GM23338 (cell line): Measurements from ENCODE around the gene INHBC. TPM values are rescaled to one million over a fixed set of nuclear protein-coding genes. Genes with fewer than 3 reads are reported as not detected.

Source experiments
- ATAC-seq: fragments of 200-7000 bp; cut with Tn5 transposase; 3 replicates; pipeline ENCODE4 v1.9.1; 2020
- DNase-seq: peaks from one replicate; pipeline ENCODE4 v3.0.0-alpha.2; 2015; ENCODE audit warnings: low spot score
- H2AFZ ChIP-seq: fragments of 200-600 bp; sonication (generic); 2 replicates; pipeline ENCODE4 v1.8.0; 2016; ENCODE audit warnings: antibody characterized with exemption, mild to moderate bottlenecking, moderate library complexity
- H3F3A ChIP-seq: fragments of 200-600 bp; sonication (generic); replicated peaks from 2 replicates; pipeline ENCODE4 v1.8.0; 2017; ENCODE audit warnings: antibody characterized with exemption, mixed run types, low read depth
- H3K27ac ChIP-seq: fragments of 200-600 bp; sonication (generic); 2 replicates; pipeline ENCODE4 v1.6.1; 2016; ENCODE audit warnings: low read depth
- H3K27me3 ChIP-seq: fragments of 200-600 bp; sonication (generic); 2 replicates; pipeline ENCODE4 v1.8.0; 2016; ENCODE audit warnings: mild to moderate bottlenecking, mixed run types, moderate library complexity; ENCODE audit not compliant: insufficient read depth
- H3K36me3 ChIP-seq: fragments of 200-600 bp; sonication (generic); 2 replicates; pipeline ENCODE4 v1.8.0; 2016; ENCODE audit warnings: mild to moderate bottlenecking; ENCODE audit not compliant: insufficient read depth
- H3K4me1 ChIP-seq: fragments of 200-600 bp; sonication (generic); 2 replicates; pipeline ENCODE4 v1.8.0; 2016; ENCODE audit warnings: mild to moderate bottlenecking, moderate library complexity; ENCODE audit not compliant: insufficient read depth
- H3K4me2 ChIP-seq: fragments of 200-600 bp; sonication (generic); 2 replicates; pipeline ENCODE4 v1.7.1; 2017; ENCODE audit warnings: mixed run types
- H3K4me3 ChIP-seq: fragments of 200-600 bp; sonication (generic); 2 replicates; pipeline ENCODE4 v1.6.1; 2016; ENCODE audit warnings: mixed run types
- H3K79me2 ChIP-seq: fragments of 200-600 bp; sonication (generic); replicated peaks from 2 replicates; pipeline ENCODE4 v1.8.0; 2017; ENCODE audit warnings: mild to moderate bottlenecking; ENCODE audit not compliant: insufficient read depth
- H3K9me2 ChIP-seq: fragments of 200-600 bp; sonication (generic); 2 replicates; pipeline ENCODE4 v1.8.0; 2017; ENCODE audit not compliant: insufficient read depth
- H4K20me1 ChIP-seq: fragments of 200-600 bp; sonication (generic); replicated peaks from 2 replicates; pipeline ENCODE4 v1.8.0; 2017; ENCODE audit warnings: mild to moderate bottlenecking; ENCODE audit not compliant: insufficient read depth
- H3K27ac Mint-ChIP-seq: 2 replicates; pipeline ENCODE4 v1.8.0; 2020; ENCODE audit warnings: inconsistent platforms, mild to moderate bottlenecking, moderate library complexity, mixed read lengths
- H3K27me3 Mint-ChIP-seq: 3 replicates; pipeline ENCODE4 v1.8.0; 2022; ENCODE audit warnings: low read depth, mild to moderate bottlenecking, moderate library complexity, mixed read lengths, inconsistent platforms; ENCODE audit not compliant: insufficient read depth, poor library complexity
- H3K36me3 Mint-ChIP-seq: 3 replicates; pipeline ENCODE4 v1.8.0; 2021; ENCODE audit warnings: low read depth, mild to moderate bottlenecking, inconsistent platforms, moderate library complexity, mixed read lengths
- H3K4me1 Mint-ChIP-seq: 3 replicates; pipeline ENCODE4 v1.8.0; 2020; ENCODE audit warnings: mild to moderate bottlenecking, inconsistent platforms, mixed read lengths
- H3K4me3 Mint-ChIP-seq: 3 replicates; pipeline ENCODE4 v1.8.0; 2021; ENCODE audit warnings: moderate library complexity, mild to moderate bottlenecking, inconsistent platforms, mixed read lengths
- H3K9me3 Mint-ChIP-seq: 3 replicates; pipeline ENCODE4 v1.8.0; 2020; ENCODE audit warnings: moderate library complexity, mild to moderate bottlenecking, inconsistent platforms, mixed read lengths
- CREB1 ChIP-seq: fragments of 250-450 bp; sonication (Bioruptor Pico); IDR thresholded peaks from 2 replicates; pipeline ENCODE4 v1.5.0; 2020; ENCODE audit warnings: low read depth, mild to moderate bottlenecking, moderate library complexity
- EZH2phosphoT487 ChIP-seq: fragments of 200-600 bp; sonication (generic); IDR thresholded peaks from one replicate; pipeline ENCODE4 v1.8.1; 2018; ENCODE audit warnings: antibody characterized with exemption; ENCODE audit not compliant: unreplicated experiment
- STAT1 ChIP-seq: IDR thresholded peaks from one replicate; pipeline ENCODE4 v1.6.1; 2016; ENCODE audit warnings: antibody characterized with exemption; ENCODE audit not compliant: unreplicated experiment
- ZNF114 ChIP-seq: fragments of 250-450 bp; sonication (Bioruptor Pico); IDR thresholded peaks from 2 replicates; pipeline ENCODE4 v1.5.0; 2020; ENCODE audit warnings: mild to moderate bottlenecking, moderate library complexity
- polyA plus RNA-seq: library from polyadenylated mRNA; unstranded; fragments of >200 nt; fragmentation: Nextera tagmentation; extraction: Ambion mirVana; gene quantifications from 2 replicates; pipeline ENCODE4 v1.2.1, GENCODE V29; 2016
- total RNA-seq: library from RNA; depleted of rRNA; stranded (reverse); fragments of >200 nt; shearing (Covaris generic); gene quantifications from 2 replicates; pipeline ENCODE4 v1.2.3, GENCODE V29; 2014
- TF ChIP-seq, protein P1 (sequence below): IDR thresholded peaks from one replicate; pipeline ENCODE4 v1.6.1; 2018; ENCODE audit warnings: antibody characterized with exemption; ENCODE audit not compliant: unreplicated experiment
- TF ChIP-seq, protein P2 (sequence below): IDR thresholded peaks from 2 replicates; pipeline ENCODE4 v1.6.1; 2016; ENCODE audit warnings: antibody characterized with exemption

INHBC gene
- total and polyA plus RNA-seq, 2 experiments from 2014 or later, result 0.53 TPM; not detected in 1

DNA sequence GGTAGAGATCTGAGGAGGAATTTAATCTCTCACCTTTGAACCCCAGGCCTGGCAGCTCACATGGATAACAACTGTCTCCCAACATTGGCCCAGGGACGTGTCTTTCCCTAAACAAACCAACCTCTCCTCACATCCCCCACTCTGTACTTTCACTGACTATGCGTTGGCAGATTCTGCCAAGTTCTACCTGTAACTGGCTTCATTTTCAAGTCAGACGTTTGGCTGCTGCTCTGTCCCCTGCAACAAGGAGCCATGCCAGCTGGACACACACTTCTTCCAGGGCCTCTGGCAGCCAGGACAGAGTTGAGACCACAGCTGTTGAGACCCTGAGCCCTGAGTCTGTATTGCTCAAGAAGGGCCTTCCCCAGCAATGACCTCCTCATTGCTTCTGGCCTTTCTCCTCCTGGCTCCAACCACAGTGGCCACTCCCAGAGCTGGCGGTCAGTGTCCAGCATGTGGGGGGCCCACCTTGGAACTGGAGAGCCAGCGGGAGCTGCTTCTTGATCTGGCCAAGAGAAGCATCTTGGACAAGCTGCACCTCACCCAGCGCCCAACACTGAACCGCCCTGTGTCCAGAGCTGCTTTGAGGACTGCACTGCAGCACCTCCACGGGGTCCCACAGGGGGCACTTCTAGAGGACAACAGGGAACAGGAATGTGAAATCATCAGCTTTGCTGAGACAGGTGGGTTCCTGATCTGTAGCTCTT is at the start of gene INHBC (continued):
- TF ChIP-seq EZH2phosphoT487, result no peak

GRCh38 chr12:57385586-57385985 is 49.0 kb upstream of the INHBC start:
- Histone ChIP-seq H3K4me3 (no peak overlapping the region), H3K36me3 (no peaks in the 10 kb centered on the region; the same call in 1 of the 2 replicates), H3K27me3 (no peaks in the 10 kb centered on the region), H3K4me2 (no peak overlapping the region), H3K4me1 (peaks cover 9% of the 10 kb centered on the region; the same call in 1 of the 2 replicates), H3K27ac (no peak overlapping the region), H4K20me1 (no peaks in the 10 kb centered on the region; the same call in 1 of the 2 replicates), H2AFZ (no peak overlapping the region), H3F3A (no peaks in the 10 kb centered on the region), H3K79me2 (no peaks in the 10 kb centered on the region), H3K9me2 (no peaks in the 10 kb centered on the region)
- peaks cover 3% of the 10 kb centered on the region for H3K27me3 Mint-ChIP-seq
- no peak overlapping the region for H3K4me3 Mint-ChIP-seq
- DNase-seq, result no peak
- TF ChIP-seq, protein P1, sequence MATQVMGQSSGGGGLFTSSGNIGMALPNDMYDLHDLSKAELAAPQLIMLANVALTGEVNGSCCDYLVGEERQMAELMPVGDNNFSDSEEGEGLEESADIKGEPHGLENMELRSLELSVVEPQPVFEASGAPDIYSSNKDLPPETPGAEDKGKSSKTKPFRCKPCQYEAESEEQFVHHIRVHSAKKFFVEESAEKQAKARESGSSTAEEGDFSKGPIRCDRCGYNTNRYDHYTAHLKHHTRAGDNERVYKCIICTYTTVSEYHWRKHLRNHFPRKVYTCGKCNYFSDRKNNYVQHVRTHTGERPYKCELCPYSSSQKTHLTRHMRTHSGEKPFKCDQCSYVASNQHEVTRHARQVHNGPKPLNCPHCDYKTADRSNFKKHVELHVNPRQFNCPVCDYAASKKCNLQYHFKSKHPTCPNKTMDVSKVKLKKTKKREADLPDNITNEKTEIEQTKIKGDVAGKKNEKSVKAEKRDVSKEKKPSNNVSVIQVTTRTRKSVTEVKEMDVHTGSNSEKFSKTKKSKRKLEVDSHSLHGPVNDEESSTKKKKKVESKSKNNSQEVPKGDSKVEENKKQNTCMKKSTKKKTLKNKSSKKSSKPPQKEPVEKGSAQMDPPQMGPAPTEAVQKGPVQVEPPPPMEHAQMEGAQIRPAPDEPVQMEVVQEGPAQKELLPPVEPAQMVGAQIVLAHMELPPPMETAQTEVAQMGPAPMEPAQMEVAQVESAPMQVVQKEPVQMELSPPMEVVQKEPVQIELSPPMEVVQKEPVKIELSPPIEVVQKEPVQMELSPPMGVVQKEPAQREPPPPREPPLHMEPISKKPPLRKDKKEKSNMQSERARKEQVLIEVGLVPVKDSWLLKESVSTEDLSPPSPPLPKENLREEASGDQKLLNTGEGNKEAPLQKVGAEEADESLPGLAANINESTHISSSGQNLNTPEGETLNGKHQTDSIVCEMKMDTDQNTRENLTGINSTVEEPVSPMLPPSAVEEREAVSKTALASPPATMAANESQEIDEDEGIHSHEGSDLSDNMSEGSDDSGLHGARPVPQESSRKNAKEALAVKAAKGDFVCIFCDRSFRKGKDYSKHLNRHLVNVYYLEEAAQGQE, result no peak
- TF ChIP-seq, protein P2, sequence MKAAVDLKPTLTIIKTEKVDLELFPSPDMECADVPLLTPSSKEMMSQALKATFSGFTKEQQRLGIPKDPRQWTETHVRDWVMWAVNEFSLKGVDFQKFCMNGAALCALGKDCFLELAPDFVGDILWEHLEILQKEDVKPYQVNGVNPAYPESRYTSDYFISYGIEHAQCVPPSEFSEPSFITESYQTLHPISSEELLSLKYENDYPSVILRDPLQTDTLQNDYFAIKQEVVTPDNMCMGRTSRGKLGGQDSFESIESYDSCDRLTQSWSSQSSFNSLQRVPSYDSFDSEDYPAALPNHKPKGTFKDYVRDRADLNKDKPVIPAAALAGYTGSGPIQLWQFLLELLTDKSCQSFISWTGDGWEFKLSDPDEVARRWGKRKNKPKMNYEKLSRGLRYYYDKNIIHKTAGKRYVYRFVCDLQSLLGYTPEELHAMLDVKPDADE, result no peak
- TF ChIP-seq CREB1 (CRISPR knock-in tag), result no peak
- H3K9me3 Mint-ChIP-seq, result no peaks in the 10 kb centered on the region
- H3K36me3 Mint-ChIP-seq, result peaks cover 9% of the 10 kb centered on the region; the same call in 2 of the 3 replicates
- H3K4me1 Mint-ChIP-seq, result peaks cover 12% of the 10 kb centered on the region
- H3K27ac Mint-ChIP-seq, result no peak overlapping the region
- no peak for ATAC-seq

GRCh38 chr12:57386187-57386720 is 48.3 kb upstream of the INHBC start:
- DNase-seq, result no peak
- H3K4me3 Mint-ChIP-seq, result no peak overlapping the region
- Histone ChIP-seq H3K4me3 (no peak overlapping the region), H3F3A (no peaks in the 10 kb centered on the region), H3K36me3 (no peaks in the 10 kb centered on the region; the same call in 1 of the 2 replicates), H3K27me3 (no peaks in the 10 kb centered on the region), H3K79me2 (no peaks in the 10 kb centered on the region), H3K9me2 (no peaks in the 10 kb centered on the region), H4K20me1 (no peaks in the 10 kb centered on the region; the same call in 1 of the 2 replicates), H2AFZ (no peak overlapping the region), H3K4me1 (peaks cover 9% of the 10 kb centered on the region; the same call in 1 of the 2 replicates), H3K27ac (no peak overlapping the region), H3K4me2 (no peak overlapping the region)
- no peaks in the 10 kb centered on the region for H3K9me3 Mint-ChIP-seq
- H3K27ac Mint-ChIP-seq, result no peak overlapping the region
- H3K36me3 Mint-ChIP-seq, result peaks cover 9% of the 10 kb centered on the region; the same call in 2 of the 3 replicates
- H3K27me3 Mint-ChIP-seq, result peaks cover 3% of the 10 kb centered on the region
- H3K4me1 Mint-ChIP-seq, result peaks cover 12% of the 10 kb centered on the region
- ATAC-seq, result no peak; the same call in 2 of the 3 replicates
- TF ChIP-seq ZNF114 (CRISPR knock-in tag) (no peak), STAT1 (no peak)
- TF ChIP-seq, protein P2, result no peak
- TF ChIP-seq, protein P1, result no peak
